Liver (tissue), 9 donors: ENCODE measurements around the gene IQUB. TPM values are rescaled to one million over a fixed set of nuclear protein-coding genes. Genes with fewer than 3 reads are reported as not detected.

Experiments
- DNase-seq: peaks from one replicate; pipeline ENCODE4 v3.0.0-alpha.2; 2017; ENCODE audit warnings: low spot score
- H3K27ac ChIP-seq, 2 donors: one replicate each; pipeline ENCODE4 v1.7.0; 2013; ENCODE audit warnings: inconsistent platforms in 2 of 2, low read length in 2 of 2, control low read depth in 1 of 2, low read depth in 1 of 2, mild to moderate bottlenecking in 1 of 2
- H3K27me3 ChIP-seq, 4 donors: one replicate each; pipeline versions ENCODE4 v1.6.1 to v1.7.0; 2013; ENCODE audit warnings: low read length in 3 of 4, inconsistent platforms in 1 of 4, mild to moderate bottlenecking in 1 of 4, moderate library complexity in 1 of 4; ENCODE audit not compliant: control insufficient read depth in 4 of 4, insufficient read depth in 4 of 4
- H3K36me3 ChIP-seq, 4 donors: one replicate each; pipeline versions ENCODE4 v1.6.1 to v1.7.0; 2013; ENCODE audit warnings: low read length in 3 of 4, mild to moderate bottlenecking in 3 of 4, low read depth in 1 of 4, moderate library complexity in 1 of 4; ENCODE audit not compliant: control insufficient read depth in 4 of 4, insufficient read depth in 3 of 4
- H3K4me1 ChIP-seq, 4 donors: one replicate each; pipeline versions ENCODE4 v1.6.1 to v1.7.0; 2013; ENCODE audit warnings: low read length in 3 of 4, mild to moderate bottlenecking in 3 of 4, moderate library complexity in 1 of 4; ENCODE audit not compliant: control insufficient read depth in 4 of 4, insufficient read depth in 4 of 4
- H3K4me3 ChIP-seq, 3 donors: one replicate each; pipeline versions ENCODE4 v1.6.1 to v1.7.0; 2013; ENCODE audit warnings: low read length in 3 of 3, control low read depth in 1 of 3, low read depth in 1 of 3, mild to moderate bottlenecking in 1 of 3
- H3K9ac ChIP-seq, 2 donors: one replicate each; pipeline ENCODE4 v1.7.0; 2013; ENCODE audit warnings: low read length in 2 of 2, mild to moderate bottlenecking in 2 of 2, moderate library complexity in 2 of 2, control low read depth in 1 of 2, low read depth in 1 of 2
- H3K9me3 ChIP-seq, 4 donors: one replicate each; pipeline versions ENCODE4 v1.6.1 to v1.7.0; 2013; ENCODE audit warnings: low read length in 3 of 4; ENCODE audit not compliant: control insufficient read depth in 4 of 4
- ATF3 ChIP-seq: IDR thresholded peaks from 2 replicates; pipeline ENCODE4 v1.6.1; 2016; ENCODE audit warnings: antibody characterized with exemption
- EGR1 ChIP-seq, 2 donors: IDR thresholded peaks; 2 replicates each; pipeline ENCODE4 v1.6.1; 2016 to 2018; ENCODE audit warnings: antibody characterized with exemption in 2 of 2, low read depth in 2 of 2
- FOXA1 ChIP-seq: IDR thresholded peaks from 2 replicates; pipeline ENCODE4 v1.6.1; 2016; ENCODE audit warnings: antibody characterized with exemption
- FOXA2 ChIP-seq: IDR thresholded peaks from 2 replicates; pipeline ENCODE4 v1.6.1; 2016; ENCODE audit warnings: antibody characterized with exemption
- GABPA ChIP-seq, 2 donors: IDR thresholded peaks in 1 of 2; conservative IDR thresholded peaks in 1 of 2; 2 replicates each; pipeline ENCODE4 v1.6.1; 2016; ENCODE audit warnings: antibody characterized with exemption in 2 of 2, mild to moderate bottlenecking in 1 of 2, moderate library complexity in 1 of 2
- HNF4A ChIP-seq, 2 donors: conservative IDR thresholded peaks; 2 replicates each; pipeline ENCODE4 v1.6.1; 2016; ENCODE audit warnings: antibody characterized with exemption in 2 of 2, mild to moderate bottlenecking in 2 of 2
- HNF4G ChIP-seq: IDR thresholded peaks from 2 replicates; pipeline ENCODE4 v1.6.1; 2016; ENCODE audit warnings: antibody characterized with exemption
- JUND ChIP-seq, 2 donors: IDR thresholded peaks; 2 replicates each; pipeline ENCODE4 v1.6.1; 2016; ENCODE audit warnings: antibody characterized with exemption in 2 of 2
- MAX ChIP-seq: IDR thresholded peaks from 2 replicates; pipeline ENCODE4 v1.6.1; 2016; ENCODE audit warnings: antibody characterized with exemption
- NR2F2 ChIP-seq: IDR thresholded peaks from 2 replicates; pipeline ENCODE4 v1.6.1; 2016; ENCODE audit warnings: antibody characterized with exemption
- RAD21 ChIP-seq, 2 donors: IDR thresholded peaks; 2 replicates each; pipeline ENCODE4 v1.6.1; 2016; ENCODE audit warnings: antibody characterized with exemption in 2 of 2, mild to moderate bottlenecking in 2 of 2
- RXRA ChIP-seq, 2 donors: IDR thresholded peaks; 2 replicates each; pipeline ENCODE4 v1.6.1; 2017 to 2018; ENCODE audit warnings: antibody characterized with exemption in 2 of 2, mild to moderate bottlenecking in 1 of 2
- SP1 ChIP-seq: IDR thresholded peaks from 2 replicates; pipeline ENCODE4 v1.6.1; 2018; ENCODE audit warnings: antibody characterized with exemption, mild to moderate bottlenecking
- TAF1 ChIP-seq: conservative IDR thresholded peaks from 2 replicates; pipeline ENCODE4 v1.6.1; 2016; ENCODE audit warnings: antibody characterized with exemption, mild to moderate bottlenecking
- YY1 ChIP-seq: IDR thresholded peaks from 2 replicates; pipeline ENCODE4 v1.6.1; 2016; ENCODE audit warnings: antibody characterized with exemption, mild to moderate bottlenecking
- WGBS: extraction: QIAGEN DNeasy Blood & Tissue Kit; methylation state at CpG from one replicate; pipeline ENCODE4 v1.1.7; 2013; 5-methylcytosine and 5-hydroxymethylcytosine counted together
- polyA plus RNA-seq, 2 donors: library from polyadenylated mRNA; stranded (reverse) in 1 of 2; unstranded in 1 of 2; fragments of 200-250 nt in 1 of 2; fragments of >200 nt in 1 of 2; fragmentation: Nextera tagmentation in 1 of 2; extraction: Ambion mirVana in 1 of 2; gene quantifications; one replicate each; pipeline versions ENCODE4 v1.2.1 to v1.2.3, GENCODE V29; 2013 to 2015
- total RNA-seq, 2 donors: library from RNA; depleted of rRNA; stranded (reverse); fragments of >200 nt; gene quantifications; one replicate each; pipeline ENCODE4 v1.2.3, GENCODE V29; 2014
- TF ChIP-seq, protein P1 (sequence below): IDR thresholded peaks from 2 replicates; pipeline ENCODE4 v1.6.1; 2016; ENCODE audit warnings: antibody characterized with exemption, mild to moderate bottlenecking
- TF ChIP-seq, protein P2 (sequence below): IDR thresholded peaks from 2 replicates; pipeline ENCODE4 v1.6.1; 2016; ENCODE audit warnings: antibody characterized with exemption
- donor health status: healthy.
- donor health status: healthy.
- donor health status: healthy.
- donor health status: healthy.
- donor health status: healthy.

The IQUB gene
- total and polyA plus RNA-seq, 4 donors = 0.03 to 0.25 (median 0.09) TPM

- Histone ChIP-seq H3K36me3 (no peaks in the 10 kb centered on the region), H3K27me3 (peaks cover 0 to 2% (median 0%) of the 10 kb centered on the region in 4 donors), H3K27ac (no peak overlapping the region), H3K9me3 (no peaks in the 10 kb centered on the region), H3K9ac (no peak overlapping the region), H3K4me1 (no peaks in the 10 kb centered on the region), H3K4me3 (no peak overlapping the region)
- 69% methylated on average over 5 of the region's 5 CpGs for WGBS
- no peak for DNase-seq
- TF ChIP-seq FOXA1 (no peak), NR2F2 (no peak), TAF1 (no peak), RXRA (IDR thresholded peaks at IDR 0.05) (no peak), RAD21 (IDR thresholded peaks at IDR 0.05) (no peak), EGR1 (IDR thresholded peaks at IDR 0.05; ENCODE audit: low read depth in 2 of 2) (no peak), MAX (no peak), GABPA (IDR thresholded peaks at IDR 0.05 in 1 of 2, conservative IDR thresholded peaks at IDR 0.05 in 1 of 2) (no peak), ATF3 (no peak), FOXA2 (no peak), HNF4G (no peak), SP1 (no peak), HNF4A (conservative IDR thresholded peaks at IDR 0.05) (no peak), JUND (IDR thresholded peaks at IDR 0.05) (no peak), YY1 (no peak)
- TF ChIP-seq, protein P1, sequence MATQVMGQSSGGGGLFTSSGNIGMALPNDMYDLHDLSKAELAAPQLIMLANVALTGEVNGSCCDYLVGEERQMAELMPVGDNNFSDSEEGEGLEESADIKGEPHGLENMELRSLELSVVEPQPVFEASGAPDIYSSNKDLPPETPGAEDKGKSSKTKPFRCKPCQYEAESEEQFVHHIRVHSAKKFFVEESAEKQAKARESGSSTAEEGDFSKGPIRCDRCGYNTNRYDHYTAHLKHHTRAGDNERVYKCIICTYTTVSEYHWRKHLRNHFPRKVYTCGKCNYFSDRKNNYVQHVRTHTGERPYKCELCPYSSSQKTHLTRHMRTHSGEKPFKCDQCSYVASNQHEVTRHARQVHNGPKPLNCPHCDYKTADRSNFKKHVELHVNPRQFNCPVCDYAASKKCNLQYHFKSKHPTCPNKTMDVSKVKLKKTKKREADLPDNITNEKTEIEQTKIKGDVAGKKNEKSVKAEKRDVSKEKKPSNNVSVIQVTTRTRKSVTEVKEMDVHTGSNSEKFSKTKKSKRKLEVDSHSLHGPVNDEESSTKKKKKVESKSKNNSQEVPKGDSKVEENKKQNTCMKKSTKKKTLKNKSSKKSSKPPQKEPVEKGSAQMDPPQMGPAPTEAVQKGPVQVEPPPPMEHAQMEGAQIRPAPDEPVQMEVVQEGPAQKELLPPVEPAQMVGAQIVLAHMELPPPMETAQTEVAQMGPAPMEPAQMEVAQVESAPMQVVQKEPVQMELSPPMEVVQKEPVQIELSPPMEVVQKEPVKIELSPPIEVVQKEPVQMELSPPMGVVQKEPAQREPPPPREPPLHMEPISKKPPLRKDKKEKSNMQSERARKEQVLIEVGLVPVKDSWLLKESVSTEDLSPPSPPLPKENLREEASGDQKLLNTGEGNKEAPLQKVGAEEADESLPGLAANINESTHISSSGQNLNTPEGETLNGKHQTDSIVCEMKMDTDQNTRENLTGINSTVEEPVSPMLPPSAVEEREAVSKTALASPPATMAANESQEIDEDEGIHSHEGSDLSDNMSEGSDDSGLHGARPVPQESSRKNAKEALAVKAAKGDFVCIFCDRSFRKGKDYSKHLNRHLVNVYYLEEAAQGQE = no peak
- TF ChIP-seq, protein P2, sequence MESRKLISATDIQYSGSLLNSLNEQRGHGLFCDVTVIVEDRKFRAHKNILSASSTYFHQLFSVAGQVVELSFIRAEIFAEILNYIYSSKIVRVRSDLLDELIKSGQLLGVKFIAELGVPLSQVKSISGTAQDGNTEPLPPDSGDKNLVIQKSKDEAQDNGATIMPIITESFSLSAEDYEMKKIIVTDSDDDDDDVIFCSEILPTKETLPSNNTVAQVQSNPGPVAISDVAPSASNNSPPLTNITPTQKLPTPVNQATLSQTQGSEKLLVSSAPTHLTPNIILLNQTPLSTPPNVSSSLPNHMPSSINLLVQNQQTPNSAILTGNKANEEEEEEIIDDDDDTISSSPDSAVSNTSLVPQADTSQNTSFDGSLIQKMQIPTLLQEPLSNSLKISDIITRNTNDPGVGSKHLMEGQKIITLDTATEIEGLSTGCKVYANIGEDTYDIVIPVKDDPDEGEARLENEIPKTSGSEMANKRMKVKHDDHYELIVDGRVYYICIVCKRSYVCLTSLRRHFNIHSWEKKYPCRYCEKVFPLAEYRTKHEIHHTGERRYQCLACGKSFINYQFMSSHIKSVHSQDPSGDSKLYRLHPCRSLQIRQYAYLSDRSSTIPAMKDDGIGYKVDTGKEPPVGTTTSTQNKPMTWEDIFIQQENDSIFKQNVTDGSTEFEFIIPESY = no peak
These were observed 103.2 kb downstream of the IQUB start for GRCh38 chr7:123431075-123431614.

DNA sequence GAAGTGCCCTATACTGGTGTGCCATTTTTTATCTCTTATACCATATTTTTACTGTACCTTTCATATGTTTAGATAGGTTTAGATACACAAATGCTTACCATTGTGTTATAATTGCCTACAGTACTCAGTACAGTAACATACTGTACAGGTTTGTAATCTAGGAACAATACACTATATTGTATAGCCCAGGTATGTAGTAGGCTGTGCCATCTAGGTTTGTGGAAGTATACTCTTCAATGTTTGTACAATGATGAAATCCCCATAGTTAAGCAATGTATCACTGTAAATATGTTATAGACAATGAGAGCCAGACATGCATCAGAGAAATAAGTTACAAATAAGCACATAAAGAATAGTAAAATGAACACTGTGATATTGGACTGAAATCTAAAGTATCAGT is 109.1 kb downstream of the IQUB start:
- Histone ChIP-seq H3K4me1 (no peaks in the 10 kb centered on the region), H3K27me3 (peaks cover 0 to 2% (median 0%) of the 10 kb centered on the region in 4 donors), H3K9me3 (peaks cover 0 to 3% (median under 1%) of the 10 kb centered on the region in 4 donors), H3K9ac (no peak overlapping the region), H3K4me3 (no peak overlapping the region), H3K27ac (no peak overlapping the region), H3K36me3 (no peaks in the 10 kb centered on the region)
- no peak for DNase-seq
- TF ChIP-seq GABPA (IDR thresholded peaks at IDR 0.05 in 1 of 2, conservative IDR thresholded peaks at IDR 0.05 in 1 of 2) (no peak), ATF3 (no peak), EGR1 (IDR thresholded peaks at IDR 0.05; ENCODE audit: low read depth in 2 of 2) (no peak), JUND (IDR thresholded peaks at IDR 0.05) (no peak), NR2F2 (no peak), HNF4A (conservative IDR thresholded peaks at IDR 0.05) (no peak), HNF4G (no peak), RXRA (IDR thresholded peaks at IDR 0.05) (no peak), YY1 (no peak)
- TF ChIP-seq, protein P2 = no peak
- TF ChIP-seq, protein P1 = no peak
